ENCODE data around the gene SLC7A10. TPM values are rescaled to one million over a fixed set of nuclear protein-coding genes. Genes with fewer than 3 reads are reported as not detected.

SLC7A10 gene
- not detected in 2 replicates for total RNA-seq

- TF ChIP-seq CTCF (conservative IDR thresholded peaks at IDR 0.05; ENCODE audit: low read depth, low read length) = no peak
- no peak within 1 kb of the TSS for H3K4me3 ChIP-seq (ENCODE audit: low read depth, low read length)
- DNase-seq (ENCODE audit: low read depth) = no peak
Measured at GRCh38 chr19:33225458-33225926, at the start of gene SLC7A10. Gene SLC7A10, minus strand, starts transcription at chr19:33225850. Its CDS starts 147 bp downstream, at chr19:33225703.

GRCh38 chr19:33274663-33275558, 49.3 kb upstream of the SLC7A10 start:
- DNase-seq (ENCODE audit: low read depth) = no peak

GRCh38 chr19:33273881-33274662, 48.4 kb upstream of the SLC7A10 start:
- TF ChIP-seq CTCF (conservative IDR thresholded peaks at IDR 0.05; ENCODE audit: low read depth, low read length) = no peak
- no peak overlapping the region for H3K4me3 ChIP-seq (ENCODE audit: low read depth, low read length)
- DNase-seq (ENCODE audit: low read depth) = peak; percentile 15

More at GRCh38 chr19:33274663-33275558, 49.3 kb upstream of the SLC7A10 start:
- H3K4me3 ChIP-seq (ENCODE audit: low read depth, low read length) = no peak overlapping the region
- no peak for TF ChIP-seq CTCF (conservative IDR thresholded peaks at IDR 0.05; ENCODE audit: low read depth, low read length)

GRCh38 chr19:33273065-33273736, 47.6 kb upstream of the SLC7A10 start:
- no peak overlapping the region for H3K4me3 ChIP-seq (ENCODE audit: low read depth, low read length)
- TF ChIP-seq CTCF (conservative IDR thresholded peaks at IDR 0.05; ENCODE audit: low read depth, low read length) = no peak
- no peak for DNase-seq (ENCODE audit: low read depth)

- no peak overlapping the region for H3K4me3 ChIP-seq (ENCODE audit: low read depth, low read length)
- no peak for DNase-seq (ENCODE audit: low read depth)
- TF ChIP-seq CTCF (conservative IDR thresholded peaks at IDR 0.05; ENCODE audit: low read depth, low read length) = no peak
Measured at GRCh38 chr19:33271246-33272021, 45.8 kb upstream of the SLC7A10 start.

- DNase-seq (ENCODE audit: low read depth) = no peak
- no peak overlapping the region for H3K4me3 ChIP-seq (ENCODE audit: low read depth, low read length)
- no peak for TF ChIP-seq CTCF (conservative IDR thresholded peaks at IDR 0.05; ENCODE audit: low read depth, low read length)
Measured at GRCh38 chr19:33270769-33271168, 45.1 kb upstream of the SLC7A10 start.

All from epithelial cell of proximal tubule (primary cell).